ACHN (cell line): ENCODE data around the gene FAM107B.

Experiments used
- DNase-seq: peaks from one replicate; pipeline ENCODE4 v3.0.0-alpha.2; 2015
- in situ Hi-C: cut with HindIII; loops from 2 replicates; pipeline ENCODE4 v1.10.0; 2017; ENCODE audit warnings: low sequenced_read_pairs, low pct_ligation_motif_present, low pct_unique_long_range_greater_than_20kb

FAM107B gene

DNA sequence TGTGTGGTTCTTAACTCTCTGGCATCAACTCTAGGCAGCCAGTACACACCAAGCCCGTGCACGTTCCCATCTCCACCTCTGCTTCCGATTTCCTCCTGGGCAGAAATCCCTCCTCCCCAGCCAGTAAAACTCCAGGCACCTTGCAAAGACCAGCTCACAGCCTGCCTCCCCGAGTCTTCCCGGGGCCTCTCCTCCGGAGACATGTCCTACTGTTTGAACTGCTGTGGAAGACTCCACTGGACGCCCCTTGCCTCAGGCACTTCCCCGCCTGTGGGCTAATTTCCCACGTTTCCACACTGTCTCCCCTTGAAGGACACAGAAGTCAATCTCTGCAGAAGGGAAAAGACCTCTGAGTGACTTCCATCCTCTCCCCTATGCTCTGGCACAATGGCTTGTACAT lies 233.3 kb downstream of the FAM107B start:
- no peak for DNase-seq
- in situ Hi-C loops, result no loop called here

DNA sequence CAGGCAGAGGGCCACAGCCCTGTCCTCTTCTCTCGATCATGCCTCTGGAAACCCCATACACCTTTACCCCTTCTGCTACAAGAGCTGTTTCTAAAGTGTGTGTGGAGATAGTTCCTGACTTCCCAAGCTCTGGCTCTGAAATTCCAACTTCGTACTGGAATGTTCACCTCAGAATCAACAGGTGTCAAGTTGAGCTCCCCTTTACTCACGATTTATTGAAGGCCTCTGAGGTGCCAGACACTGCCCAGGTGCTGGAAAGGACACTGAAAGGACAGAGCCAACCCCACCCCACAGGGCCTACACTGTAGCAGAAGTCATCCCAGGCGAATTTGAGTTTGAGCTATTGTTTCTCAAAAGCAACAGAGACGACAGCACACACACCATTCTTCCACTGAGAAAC lies 234.1 kb downstream of the FAM107B start:
- no peak for DNase-seq
- in situ Hi-C loops, result no loop called here

GRCh38 chr10:14540062-14540461 lies 234.6 kb downstream of the FAM107B start:
- DNase-seq, result no peak
- in situ Hi-C loops, result no loop called here

DNA sequence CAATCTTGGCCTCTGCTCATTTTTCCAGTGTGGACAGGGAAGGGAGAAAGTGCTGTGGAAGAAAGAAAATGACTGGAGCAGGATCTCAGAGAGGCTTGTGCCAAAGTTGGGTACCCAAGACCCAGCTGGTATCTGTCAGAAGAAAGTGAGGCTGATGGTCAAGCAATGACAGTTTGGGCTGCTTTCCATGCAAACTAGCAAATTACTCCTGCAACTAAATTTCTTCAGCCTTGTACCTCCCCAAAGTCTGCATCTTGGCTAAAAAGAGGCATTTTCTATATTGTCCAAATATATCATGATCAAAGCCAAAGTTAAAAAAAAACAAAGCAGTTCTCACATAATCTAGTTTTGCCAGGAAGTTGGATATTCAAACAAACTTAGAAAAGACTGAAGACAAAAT lies 235.5 kb downstream of the FAM107B start:
- DNase-seq, result no peak
- in situ Hi-C loops, result no loop called here

- in situ Hi-C loops, result no loop called here
- peak; percentile 58 for DNase-seq
These were observed 238.2 kb downstream of the FAM107B start for GRCh38 chr10:14536241-14537213.

- in situ Hi-C loops, result no loop called here
These were observed 239.1 kb downstream of the FAM107B start for GRCh38 chr10:14535457-14536130.

GRCh38 chr10:14534152-14534551 lies 240.5 kb downstream of the FAM107B start:
- in situ Hi-C loops, result no loop called here

More at GRCh38 chr10:14535457-14536130, 239.1 kb downstream of the FAM107B start:
- DNase-seq, result no peak

DNA sequence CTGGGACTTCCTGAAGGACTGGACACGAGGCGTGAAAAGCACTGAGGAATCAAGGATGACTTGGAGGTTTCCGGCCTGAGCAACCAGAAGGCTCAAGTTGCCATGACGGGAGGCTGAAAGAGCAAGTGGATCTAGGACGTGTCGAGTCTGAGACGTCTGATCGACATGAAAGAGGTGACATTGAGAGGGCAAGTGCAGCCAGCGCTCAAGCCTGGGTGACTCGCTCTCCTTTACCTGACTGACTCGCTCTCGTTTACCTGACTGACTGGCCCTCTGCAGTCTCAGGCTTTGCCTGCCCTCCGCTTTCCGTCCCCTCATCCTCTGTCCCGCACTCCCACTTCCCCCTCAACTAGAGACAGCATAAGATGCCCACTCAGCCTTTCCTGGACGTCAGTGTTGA lies 241.4 kb downstream of the FAM107B start:
- DNase-seq, result no peak
- in situ Hi-C loops, result no loop called here

More at GRCh38 chr10:14534152-14534551, 240.5 kb downstream of the FAM107B start:
- DNase-seq, result no peak

DNA sequence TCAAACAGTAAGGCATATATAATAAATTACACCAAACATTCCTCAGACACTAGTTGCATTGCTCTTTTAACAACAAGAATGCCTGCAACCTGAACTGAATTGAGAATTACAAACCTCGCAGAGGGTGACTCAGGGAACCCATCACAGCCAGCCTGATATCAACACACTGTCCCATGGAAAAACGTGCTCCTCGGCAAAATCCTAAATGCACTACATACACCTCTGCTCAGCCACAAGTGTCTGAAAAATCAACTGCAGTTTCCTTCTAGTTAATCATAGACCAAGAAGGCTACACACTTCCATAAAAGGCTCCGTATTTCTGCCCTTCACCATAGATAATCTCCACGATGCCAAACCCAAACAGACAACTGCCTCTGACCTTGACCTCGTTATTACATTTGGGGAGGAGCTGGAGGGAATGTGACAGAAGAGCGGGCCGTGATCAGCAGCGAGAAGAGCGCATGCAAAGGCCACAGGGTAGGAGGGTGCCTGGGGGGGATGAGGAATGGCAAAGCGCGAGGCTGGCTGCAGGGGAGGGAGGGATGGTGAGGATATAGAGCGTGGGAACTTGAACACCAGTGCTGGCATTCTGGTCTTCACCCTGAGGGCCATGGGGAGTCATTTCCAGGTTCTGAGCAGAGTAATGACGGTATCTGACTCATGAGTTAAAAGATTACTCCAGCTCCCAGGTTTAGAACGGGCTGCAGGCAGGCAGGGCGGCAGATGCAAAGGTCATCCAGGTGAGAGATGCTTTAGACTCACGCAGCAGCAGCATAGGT lies 242.0 kb downstream of the FAM107B start:
- in situ Hi-C loops, result no loop called here
- peak; percentile 84 for DNase-seq

DNA sequence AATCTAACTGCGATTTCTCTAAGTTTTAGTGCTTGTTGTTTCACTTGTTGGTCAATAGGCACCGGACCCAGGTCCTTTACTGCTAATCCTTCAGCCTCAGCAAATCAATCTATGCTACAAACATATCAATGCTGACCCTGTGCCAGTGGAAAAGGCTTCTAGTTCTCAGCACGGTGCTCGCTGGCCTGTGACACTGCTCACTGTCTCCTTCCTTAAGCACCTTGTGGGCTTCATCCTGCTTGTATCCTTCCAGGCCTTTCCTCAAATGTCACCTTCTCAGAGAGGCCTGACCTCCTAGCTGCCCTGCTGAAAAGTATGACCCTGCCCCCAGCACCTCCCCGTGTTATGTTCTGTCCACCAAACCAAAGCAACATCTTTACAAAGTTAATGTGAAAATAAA lies 242.7 kb downstream of the FAM107B start:
- in situ Hi-C loops, result no loop called here

GRCh38 chr10:14530465-14530864 lies 244.2 kb downstream of the FAM107B start:
- DNase-seq, result no peak
- in situ Hi-C loops, result no loop called here

More for the DNA sequence above, 242.7 kb downstream of the FAM107B start:
- DNase-seq, result no peak

DNA sequence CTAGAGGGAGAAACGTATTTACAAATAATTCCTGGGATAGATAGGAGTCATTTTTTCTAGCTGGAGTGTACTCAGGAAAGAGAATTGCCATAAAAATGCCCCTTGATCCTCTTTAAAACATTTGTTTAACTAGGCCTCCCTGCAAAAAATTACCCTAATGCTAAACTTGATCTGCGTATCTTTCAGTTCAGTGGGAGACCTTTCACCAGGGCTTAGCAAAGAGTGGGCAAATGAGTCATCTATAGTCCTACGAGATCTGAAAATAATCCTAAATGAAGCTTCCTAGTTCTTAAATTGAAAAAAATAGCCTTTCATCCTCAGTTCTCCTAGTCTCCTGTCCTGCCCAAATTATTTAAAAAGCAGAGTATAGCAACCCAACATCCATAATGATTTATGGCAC lies 245.3 kb downstream of the FAM107B start:
- DNase-seq, result no peak
- in situ Hi-C loops, result no loop called here

DNA sequence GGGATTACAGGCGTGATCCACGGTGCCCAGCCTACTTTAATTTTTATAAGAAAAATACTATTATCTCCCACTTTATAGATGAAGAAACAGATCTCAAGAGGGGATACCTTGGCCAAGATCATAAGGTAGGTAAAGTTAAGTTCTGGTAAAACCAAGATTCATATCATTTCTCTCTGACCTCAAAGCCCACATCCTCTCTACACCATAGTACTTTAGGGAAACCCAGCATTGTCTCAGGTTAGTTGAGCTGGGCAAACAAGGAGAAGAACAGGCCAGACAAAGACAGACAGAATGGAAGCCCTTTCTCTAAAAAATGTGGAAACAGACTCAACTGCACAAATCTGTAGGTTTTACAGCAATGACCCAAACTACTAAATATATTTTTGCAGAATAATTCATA lies 246.2 kb downstream of the FAM107B start:
- in situ Hi-C loops, result no loop called here
- no peak for DNase-seq

DNA sequence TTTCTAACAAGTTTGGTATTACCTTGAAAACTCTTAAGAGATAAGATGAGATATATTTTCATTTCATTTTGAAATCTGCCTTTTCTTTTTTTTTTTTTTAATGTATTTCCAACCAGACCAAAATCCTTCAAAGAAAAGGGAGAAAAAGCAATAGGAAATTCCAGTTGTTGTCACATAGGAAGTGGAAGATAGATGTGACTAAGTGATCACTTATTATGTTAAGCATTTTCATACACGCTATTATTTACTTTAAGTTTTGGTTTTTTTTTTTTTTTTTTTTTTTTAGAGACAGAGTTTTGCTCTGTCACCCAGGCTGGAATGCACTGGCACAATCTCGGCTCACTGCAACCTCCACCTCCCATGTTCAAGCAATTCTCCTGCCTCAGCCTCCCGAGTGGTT lies 246.8 kb downstream of the FAM107B start:
- no peak for DNase-seq
- in situ Hi-C loops, result no loop called here

GRCh38 chr10:14527134-14527844 lies 247.4 kb downstream of the FAM107B start:
- in situ Hi-C loops, result no loop called here
- no peak for DNase-seq

DNA sequence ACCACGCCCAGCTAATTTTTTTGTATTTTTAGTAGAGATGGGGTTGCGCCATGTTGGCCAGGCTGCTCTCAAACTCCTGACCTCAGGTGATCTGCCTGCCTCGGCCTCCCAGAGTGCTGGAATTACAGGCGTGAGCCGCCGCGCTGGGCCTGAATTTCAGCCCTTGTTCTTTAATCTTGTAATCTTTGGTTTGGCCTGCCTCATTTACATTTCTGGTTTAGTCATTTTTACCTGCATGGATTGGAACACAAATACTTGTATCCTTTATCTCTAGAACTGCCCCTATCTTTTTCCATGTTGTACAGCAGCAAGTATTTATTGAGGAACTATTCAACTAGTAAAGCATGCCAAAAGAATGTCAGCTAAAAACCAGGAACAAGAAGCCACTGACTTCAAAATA lies 248.4 kb downstream of the FAM107B start:
- in situ Hi-C loops, result no loop called here
- no peak for DNase-seq

DNA sequence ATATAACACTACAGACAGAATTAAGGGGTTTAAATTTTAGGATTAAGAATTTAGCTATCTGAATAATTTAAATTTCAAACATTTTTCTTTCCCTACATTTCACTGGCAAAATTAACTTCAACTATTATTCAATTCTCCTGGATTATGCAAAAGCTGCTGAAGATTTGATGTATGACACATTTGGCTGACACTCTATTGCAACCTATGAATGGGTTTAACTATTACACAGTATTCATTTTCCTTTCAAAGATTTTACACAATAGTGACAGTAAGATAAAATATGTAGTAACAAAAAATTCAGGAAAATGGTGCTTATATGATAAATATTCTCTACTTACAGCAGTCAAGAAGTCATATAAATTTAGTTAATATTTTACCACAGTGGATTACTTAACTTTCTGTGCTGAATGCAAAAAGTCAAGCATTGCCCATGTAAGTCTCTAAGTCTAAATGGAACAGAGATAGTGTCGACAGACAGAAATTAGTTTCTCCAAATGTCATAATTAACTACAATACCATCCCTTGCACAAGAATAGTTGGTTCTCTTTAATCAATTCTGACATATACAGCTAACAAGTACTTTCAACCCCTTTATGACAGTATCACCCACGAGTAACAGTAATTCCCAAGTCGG lies 249.9 kb downstream of the FAM107B start:
- DNase-seq, result no peak
- in situ Hi-C loops, result no loop called here

DNA sequence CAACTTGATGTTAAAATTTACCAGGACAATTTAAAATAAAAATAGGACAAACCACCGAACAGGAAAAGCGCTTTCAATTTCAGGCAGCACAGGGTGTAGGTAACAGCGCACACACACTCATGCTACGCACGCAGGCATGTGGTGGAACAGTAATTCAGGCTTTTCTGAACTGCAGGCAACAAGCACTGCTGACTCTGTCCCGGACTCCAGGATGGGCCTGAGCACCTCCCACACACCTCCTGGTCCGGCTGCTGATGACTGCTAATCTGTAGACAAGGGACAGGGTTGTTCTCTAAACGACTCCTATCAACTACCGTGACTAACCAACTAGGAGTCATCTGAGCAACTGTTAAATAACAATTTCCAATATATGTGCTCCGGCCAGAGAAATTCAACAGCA lies 251.4 kb downstream of the FAM107B start:
- in situ Hi-C loops, result no loop called here
- DNase-seq, result no peak
